Osteocyte (in vitro differentiated cells): ENCODE results near the gene SDF4. TPM values are rescaled to one million over a fixed set of nuclear protein-coding genes. Genes with fewer than 3 reads are reported as not detected.

ENCODE experiments used
- DNase-seq: peaks from one replicate; pipeline ENCODE4 v3.0.0; 2021; ENCODE audit warnings: mixed read lengths; ENCODE audit not compliant: unreplicated experiment; ENCODE audit errors: extremely low spot score
- H3K27ac Mint-ChIP-seq: one replicate; pipeline ENCODE4 v1.8.0; 2021; ENCODE audit warnings: mild to moderate bottlenecking, mixed read lengths; ENCODE audit not compliant: unreplicated experiment
- H3K27me3 Mint-ChIP-seq: one replicate; pipeline ENCODE4 v1.8.0; 2021; ENCODE audit warnings: mixed read lengths; ENCODE audit not compliant: unreplicated experiment
- H3K36me3 Mint-ChIP-seq: one replicate; pipeline ENCODE4 v1.8.0; 2021; ENCODE audit warnings: mixed read lengths; ENCODE audit not compliant: unreplicated experiment
- H3K4me1 Mint-ChIP-seq: one replicate; pipeline ENCODE4 v1.8.0; 2021; ENCODE audit warnings: mixed read lengths; ENCODE audit not compliant: unreplicated experiment
- H3K4me3 Mint-ChIP-seq: one replicate; pipeline ENCODE4 v1.8.0; 2021; ENCODE audit warnings: mild to moderate bottlenecking, moderate library complexity, mixed read lengths; ENCODE audit not compliant: unreplicated experiment
- H3K9me3 Mint-ChIP-seq: one replicate; pipeline ENCODE4 v1.8.0; 2021; ENCODE audit warnings: mixed read lengths; ENCODE audit not compliant: unreplicated experiment
- CTCF ChIP-seq: fragments of 200-600 bp; sonication (generic); IDR thresholded peaks from 2 replicates; pipeline ENCODE4 v1.5.0; 2021; ENCODE audit warnings: antibody characterized with exemption, mild to moderate bottlenecking, moderate library complexity
- total RNA-seq: library from RNA; stranded (reverse); gene quantifications from 2 replicates; pipeline ENCODE4 v1.2.1, GENCODE V29; 2021

The SDF4 gene
- total RNA-seq, 1 donor from 2014 or later: 196 TPM

- Mint-ChIP-seq H3K4me3 (no peak overlapping the region), H3K27ac (no peak overlapping the region)
Measured at GRCh38 chr1:1222575-1223225, 9.1 kb downstream of the SDF4 start.

GRCh38 chr1:1221887-1222574, 9.8 kb downstream of the SDF4 start:
- Mint-ChIP-seq H3K27ac (no peak overlapping the region), H3K9me3 (no peaks in the 10 kb centered on the region), H3K36me3 (peaks cover 28% of the 10 kb centered on the region), H3K4me1 (peaks cover 1% of the 10 kb centered on the region), H3K27me3 (no peaks in the 10 kb centered on the region), H3K4me3 (no peak overlapping the region)
- no peak for TF ChIP-seq CTCF
- no peak for DNase-seq

More at GRCh38 chr1:1222575-1223225, 9.1 kb downstream of the SDF4 start:
- Mint-ChIP-seq H3K4me1 (peaks cover 1% of the 10 kb centered on the region), H3K27me3 (no peaks in the 10 kb centered on the region), H3K9me3 (no peaks in the 10 kb centered on the region), H3K36me3 (peaks cover 28% of the 10 kb centered on the region)
- no peak for DNase-seq
- TF ChIP-seq CTCF: no peak

GRCh38 chr1:1220197-1220596, 11.6 kb downstream of the SDF4 start:
- H3K27me3 Mint-ChIP-seq: no peaks in the 10 kb centered on the region
- H3K9me3 Mint-ChIP-seq: no peaks in the 10 kb centered on the region
- no peak for DNase-seq
- no peak overlapping the region for H3K27ac Mint-ChIP-seq
- TF ChIP-seq CTCF: no peak
- peaks cover 27% of the 10 kb centered on the region for H3K36me3 Mint-ChIP-seq
- H3K4me3 Mint-ChIP-seq: no peak overlapping the region
- H3K4me1 Mint-ChIP-seq: peaks cover 11% of the 10 kb centered on the region

- no peak overlapping the region for H3K4me3 Mint-ChIP-seq
- H3K27ac Mint-ChIP-seq: no peak overlapping the region
- no peaks in the 10 kb centered on the region for H3K27me3 Mint-ChIP-seq
- DNase-seq: no peak
- H3K4me1 Mint-ChIP-seq: peaks cover 19% of the 10 kb centered on the region
- no peak for TF ChIP-seq CTCF
- H3K9me3 Mint-ChIP-seq: no peaks in the 10 kb centered on the region
- H3K36me3 Mint-ChIP-seq: peaks cover 25% of the 10 kb centered on the region
Measured at GRCh38 chr1:1219341-1219740, 12.5 kb downstream of the SDF4 start.

- H3K4me3 Mint-ChIP-seq: no peak overlapping the region
- no peak for DNase-seq
- no peak overlapping the region for H3K27ac Mint-ChIP-seq
- peaks cover 19% of the 10 kb centered on the region for H3K4me1 Mint-ChIP-seq
- TF ChIP-seq CTCF: no peak
- peaks cover 24% of the 10 kb centered on the region for H3K36me3 Mint-ChIP-seq
- H3K9me3 Mint-ChIP-seq: no peaks in the 10 kb centered on the region
- no peaks in the 10 kb centered on the region for H3K27me3 Mint-ChIP-seq
Measured at GRCh38 chr1:1218524-1219200, 13.1 kb downstream of the SDF4 start.
